ENCODE results near the gene SLC41A2.

SLC41A2 gene

GRCh38 chr12:104998423-104999346, 40.6 kb upstream of the SLC41A2 start:
- no peak overlapping the region for H3K27ac ChIP-seq (replicated peaks)
- H3K27me3 ChIP-seq (ENCODE audit: insufficient read depth, poor library complexity, severe bottlenecking) = no peaks in the 10 kb centered on the region
- no peak overlapping the region for H3K4me3 ChIP-seq (replicated peaks; ENCODE audit: insufficient read depth, low read length)
- no peak for DNase-seq (ENCODE audit: low read depth in 1 of 2, low spot score in 1 of 2)
- no peak for TF ChIP-seq GABPA (IDR thresholded peaks at IDR 0.05; ENCODE audit: low read depth)
- TF ChIP-seq SPI1 (IDR thresholded peaks at IDR 0.05; ENCODE audit: borderline replicate concordance, low read depth) = no peak
- TF ChIP-seq, protein P1, sequence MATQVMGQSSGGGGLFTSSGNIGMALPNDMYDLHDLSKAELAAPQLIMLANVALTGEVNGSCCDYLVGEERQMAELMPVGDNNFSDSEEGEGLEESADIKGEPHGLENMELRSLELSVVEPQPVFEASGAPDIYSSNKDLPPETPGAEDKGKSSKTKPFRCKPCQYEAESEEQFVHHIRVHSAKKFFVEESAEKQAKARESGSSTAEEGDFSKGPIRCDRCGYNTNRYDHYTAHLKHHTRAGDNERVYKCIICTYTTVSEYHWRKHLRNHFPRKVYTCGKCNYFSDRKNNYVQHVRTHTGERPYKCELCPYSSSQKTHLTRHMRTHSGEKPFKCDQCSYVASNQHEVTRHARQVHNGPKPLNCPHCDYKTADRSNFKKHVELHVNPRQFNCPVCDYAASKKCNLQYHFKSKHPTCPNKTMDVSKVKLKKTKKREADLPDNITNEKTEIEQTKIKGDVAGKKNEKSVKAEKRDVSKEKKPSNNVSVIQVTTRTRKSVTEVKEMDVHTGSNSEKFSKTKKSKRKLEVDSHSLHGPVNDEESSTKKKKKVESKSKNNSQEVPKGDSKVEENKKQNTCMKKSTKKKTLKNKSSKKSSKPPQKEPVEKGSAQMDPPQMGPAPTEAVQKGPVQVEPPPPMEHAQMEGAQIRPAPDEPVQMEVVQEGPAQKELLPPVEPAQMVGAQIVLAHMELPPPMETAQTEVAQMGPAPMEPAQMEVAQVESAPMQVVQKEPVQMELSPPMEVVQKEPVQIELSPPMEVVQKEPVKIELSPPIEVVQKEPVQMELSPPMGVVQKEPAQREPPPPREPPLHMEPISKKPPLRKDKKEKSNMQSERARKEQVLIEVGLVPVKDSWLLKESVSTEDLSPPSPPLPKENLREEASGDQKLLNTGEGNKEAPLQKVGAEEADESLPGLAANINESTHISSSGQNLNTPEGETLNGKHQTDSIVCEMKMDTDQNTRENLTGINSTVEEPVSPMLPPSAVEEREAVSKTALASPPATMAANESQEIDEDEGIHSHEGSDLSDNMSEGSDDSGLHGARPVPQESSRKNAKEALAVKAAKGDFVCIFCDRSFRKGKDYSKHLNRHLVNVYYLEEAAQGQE (IDR thresholded peaks at IDR 0.05; ENCODE audit: insufficient replicate concordance, low read depth) = no peak
- TF ChIP-seq, protein P2, sequence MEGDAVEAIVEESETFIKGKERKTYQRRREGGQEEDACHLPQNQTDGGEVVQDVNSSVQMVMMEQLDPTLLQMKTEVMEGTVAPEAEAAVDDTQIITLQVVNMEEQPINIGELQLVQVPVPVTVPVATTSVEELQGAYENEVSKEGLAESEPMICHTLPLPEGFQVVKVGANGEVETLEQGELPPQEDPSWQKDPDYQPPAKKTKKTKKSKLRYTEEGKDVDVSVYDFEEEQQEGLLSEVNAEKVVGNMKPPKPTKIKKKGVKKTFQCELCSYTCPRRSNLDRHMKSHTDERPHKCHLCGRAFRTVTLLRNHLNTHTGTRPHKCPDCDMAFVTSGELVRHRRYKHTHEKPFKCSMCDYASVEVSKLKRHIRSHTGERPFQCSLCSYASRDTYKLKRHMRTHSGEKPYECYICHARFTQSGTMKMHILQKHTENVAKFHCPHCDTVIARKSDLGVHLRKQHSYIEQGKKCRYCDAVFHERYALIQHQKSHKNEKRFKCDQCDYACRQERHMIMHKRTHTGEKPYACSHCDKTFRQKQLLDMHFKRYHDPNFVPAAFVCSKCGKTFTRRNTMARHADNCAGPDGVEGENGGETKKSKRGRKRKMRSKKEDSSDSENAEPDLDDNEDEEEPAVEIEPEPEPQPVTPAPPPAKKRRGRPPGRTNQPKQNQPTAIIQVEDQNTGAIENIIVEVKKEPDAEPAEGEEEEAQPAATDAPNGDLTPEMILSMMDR (IDR thresholded peaks at IDR 0.05; ENCODE audit: insufficient read depth, low read length) = no peak
- TF ChIP-seq POLR2AphosphoS5 (IDR thresholded peaks at IDR 0.05; ENCODE audit: low read depth) = no peak

GRCh38 chr12:104997541-104997940, 39.5 kb upstream of the SLC41A2 start:
- DNase-seq (ENCODE audit: low read depth in 1 of 2, low spot score in 1 of 2) = no peak
- H3K4me3 ChIP-seq (replicated peaks; ENCODE audit: insufficient read depth, low read length) = no peak overlapping the region
- no peak overlapping the region for H3K27ac ChIP-seq (replicated peaks)
- no peaks in the 10 kb centered on the region for H3K27me3 ChIP-seq (ENCODE audit: insufficient read depth, poor library complexity, severe bottlenecking)
- TF ChIP-seq SPI1 (IDR thresholded peaks at IDR 0.05; ENCODE audit: borderline replicate concordance, low read depth) = no peak
- TF ChIP-seq, protein P2 (IDR thresholded peaks at IDR 0.05; ENCODE audit: insufficient read depth, low read length) = no peak
- TF ChIP-seq, protein P1 (IDR thresholded peaks at IDR 0.05; ENCODE audit: insufficient replicate concordance, low read depth) = no peak
- no peak for TF ChIP-seq GABPA (IDR thresholded peaks at IDR 0.05; ENCODE audit: low read depth)
- TF ChIP-seq POLR2AphosphoS5 (IDR thresholded peaks at IDR 0.05; ENCODE audit: low read depth) = no peak

DNA sequence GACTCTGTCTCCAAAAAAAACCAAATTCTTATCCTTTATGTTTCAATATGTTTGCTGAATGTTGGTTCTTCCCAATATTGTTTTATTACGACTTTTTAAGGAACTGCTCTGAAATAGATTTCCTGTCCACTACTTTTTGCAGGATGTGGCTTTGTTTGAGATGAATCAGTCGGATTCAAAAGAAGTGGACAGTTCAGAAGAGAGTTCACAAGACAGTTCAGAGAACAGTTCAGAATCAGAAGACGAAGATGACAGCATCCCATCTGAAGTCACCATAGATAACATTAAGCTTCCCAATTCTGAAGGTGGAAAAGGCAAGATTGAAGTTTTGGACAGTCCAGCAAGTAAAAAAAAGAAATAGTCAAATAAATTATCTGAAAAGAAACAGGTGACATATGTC, 36.2 kb upstream of the SLC41A2 start:
- no peaks in the 10 kb centered on the region for H3K27me3 ChIP-seq (ENCODE audit: insufficient read depth, poor library complexity, severe bottlenecking)
- H3K27ac ChIP-seq (replicated peaks) = no peak overlapping the region
- TF ChIP-seq, protein P1 (IDR thresholded peaks at IDR 0.05; ENCODE audit: insufficient replicate concordance, low read depth) = no peak
- TF ChIP-seq GABPA (IDR thresholded peaks at IDR 0.05; ENCODE audit: low read depth) (no peak), POLR2AphosphoS5 (IDR thresholded peaks at IDR 0.05; ENCODE audit: low read depth) (no peak), SPI1 (IDR thresholded peaks at IDR 0.05; ENCODE audit: borderline replicate concordance, low read depth) (no peak)
- TF ChIP-seq, protein P2 (IDR thresholded peaks at IDR 0.05; ENCODE audit: insufficient read depth, low read length) = no peak
- no peak for DNase-seq (ENCODE audit: low read depth in 1 of 2, low spot score in 1 of 2)
- H3K4me3 ChIP-seq (replicated peaks; ENCODE audit: insufficient read depth, low read length) = no peak overlapping the region
